AG04450 (cell line): ENCODE measurements around the gene MYPN. TPM values are rescaled to one million over a fixed set of nuclear protein-coding genes. Genes with fewer than 3 reads are reported as not detected.

Experiments
- CTCF ChIA-PET: fragments of 300-600, 350-600 bp; formaldehyde crosslinking; extraction: SDS; loops from one replicate; lab custom pipeline; 2022; ENCODE audit warnings: antibody characterized with exemption, inconsistent platforms; lab: Charles Lee
- POLR2A ChIA-PET: fragments of 350-600 bp; formaldehyde crosslinking; extraction: SDS; loops from one replicate; lab custom pipeline; 2021; ENCODE audit warnings: antibody characterized with exemption, inconsistent platforms; lab: Yijun Ruan, JAX
- DNase-seq: peaks from one replicate; pipeline ENCODE4 v3.0.0-alpha.2; 2011; ENCODE audit warnings: low read depth, low spot score
- H3K27ac ChIP-seq: one replicate; pipeline ENCODE4 v1.5.1; 2012; ENCODE audit warnings: low read depth, low read length, control low read depth
- H3K27me3 ChIP-seq: one replicate; pipeline ENCODE4 v1.6.0; 2012; ENCODE audit warnings: low read length; ENCODE audit not compliant: control insufficient read depth, insufficient read depth
- H3K4me3 ChIP-seq: 2 replicates; pipeline ENCODE4 v1.5.1; 2011; ENCODE audit warnings: mild to moderate bottlenecking, low read depth, low read length, control low read depth
- H3K9me3 ChIP-seq: 2 replicates; pipeline ENCODE4 v1.5.1; 2012; ENCODE audit warnings: low read length; ENCODE audit not compliant: control insufficient read depth, insufficient read depth
- CTCF ChIP-seq: IDR thresholded peaks from 2 replicates; pipeline ENCODE4 v1.5.1; 2011; ENCODE audit warnings: low read depth, low read length, control low read depth, inconsistent platforms
- polyA plus RNA-seq: library from polyadenylated mRNA; depleted of rRNA; stranded (reverse); fragments of >200 nt; gene quantifications from 2 replicates; pipeline ENCODE4 v1.2.3, GENCODE V29; 2011

The MYPN gene
- polyA plus RNA-seq, 1 experiment = 2.9 TPM

GRCh38 chr10:68121852-68122251 lies 12.6 kb downstream of the MYPN start:
- DNase-seq = no peak
- Histone ChIP-seq H3K9me3 (no peaks in the 10 kb centered on the region), H3K4me3 (no peak overlapping the region), H3K27ac (no peak overlapping the region), H3K27me3 (no peaks in the 10 kb centered on the region)
- ChIA-PET CTCF (interaction anchor here (0.9 to 1.1 kb wide), 3 partner anchors 10 to 91 kb away, joined by 3 read pairs; no protein-coding TSS in a partner anchor), POLR2A (no interaction called here)
- TF ChIP-seq CTCF = no peak

GRCh38 chr10:68124718-68125117 lies 15.4 kb downstream of the MYPN start:
- CTCF ChIA-PET = interaction anchor here (1.5 kb wide), 1 partner anchor 88 kb away, joined by 3 read pairs; no protein-coding TSS in a partner anchor
- no peak for DNase-seq
- no peak for TF ChIP-seq CTCF
- Histone ChIP-seq H3K4me3 (no peak overlapping the region), H3K9me3 (no peaks in the 10 kb centered on the region), H3K27me3 (no peaks in the 10 kb centered on the region), H3K27ac (no peak overlapping the region)
- POLR2A ChIA-PET = no interaction called here

- Histone ChIP-seq H3K4me3 (no peak overlapping the region), H3K9me3 (no peaks in the 10 kb centered on the region), H3K27ac (no peak overlapping the region), H3K27me3 (no peaks in the 10 kb centered on the region)
- DNase-seq = no peak
- ChIA-PET CTCF (interaction anchor here (1.5 kb wide), 1 partner anchor 87 kb away, joined by 3 read pairs; no protein-coding TSS in a partner anchor), POLR2A (no interaction called here)
- TF ChIP-seq CTCF = no peak
Observed at GRCh38 chr10:68125772-68126171, 16.5 kb downstream of the MYPN start.

GRCh38 chr10:68128015-68128414 lies 18.7 kb downstream of the MYPN start:
- H3K27me3 ChIP-seq = no peaks in the 10 kb centered on the region
- TF ChIP-seq CTCF = no peak
- DNase-seq = no peak
- ChIA-PET POLR2A (no interaction called here), CTCF (no interaction called here)
- H3K27ac ChIP-seq = no peak overlapping the region
- H3K4me3 ChIP-seq = no peak overlapping the region
- no peaks in the 10 kb centered on the region for H3K9me3 ChIP-seq

GRCh38 chr10:68132391-68132790 lies 23.1 kb downstream of the MYPN start:
- DNase-seq = no peak
- ChIA-PET CTCF (interaction anchor here (0.7 to 1.2 kb wide), 2 partner anchors 23 to 80 kb away, joined by 3 to 6 read pairs; no protein-coding TSS in a partner anchor), POLR2A (no interaction called here)
- H3K27ac ChIP-seq = no peak overlapping the region
- no peaks in the 10 kb centered on the region for H3K27me3 ChIP-seq
- H3K9me3 ChIP-seq = no peaks in the 10 kb centered on the region
- no peak for TF ChIP-seq CTCF
- H3K4me3 ChIP-seq = no peak overlapping the region
